Purkinje cell (primary cell): ENCODE measurements around the gene MRPL9. TPM values are rescaled to one million over a fixed set of nuclear protein-coding genes. Genes with fewer than 3 reads are reported as not detected.

ENCODE experiments used
- polyA plus RNA-seq: library from polyadenylated mRNA; unstranded; fragments of >200 nt; fragmentation: Nextera tagmentation; gene quantifications from 2 replicates; pipeline ENCODE4 v1.2.1, GENCODE V29; 2014

Gene MRPL9
- polyA plus RNA-seq: 68.3 and 96.2 TPM in 2 replicates

DNA sequence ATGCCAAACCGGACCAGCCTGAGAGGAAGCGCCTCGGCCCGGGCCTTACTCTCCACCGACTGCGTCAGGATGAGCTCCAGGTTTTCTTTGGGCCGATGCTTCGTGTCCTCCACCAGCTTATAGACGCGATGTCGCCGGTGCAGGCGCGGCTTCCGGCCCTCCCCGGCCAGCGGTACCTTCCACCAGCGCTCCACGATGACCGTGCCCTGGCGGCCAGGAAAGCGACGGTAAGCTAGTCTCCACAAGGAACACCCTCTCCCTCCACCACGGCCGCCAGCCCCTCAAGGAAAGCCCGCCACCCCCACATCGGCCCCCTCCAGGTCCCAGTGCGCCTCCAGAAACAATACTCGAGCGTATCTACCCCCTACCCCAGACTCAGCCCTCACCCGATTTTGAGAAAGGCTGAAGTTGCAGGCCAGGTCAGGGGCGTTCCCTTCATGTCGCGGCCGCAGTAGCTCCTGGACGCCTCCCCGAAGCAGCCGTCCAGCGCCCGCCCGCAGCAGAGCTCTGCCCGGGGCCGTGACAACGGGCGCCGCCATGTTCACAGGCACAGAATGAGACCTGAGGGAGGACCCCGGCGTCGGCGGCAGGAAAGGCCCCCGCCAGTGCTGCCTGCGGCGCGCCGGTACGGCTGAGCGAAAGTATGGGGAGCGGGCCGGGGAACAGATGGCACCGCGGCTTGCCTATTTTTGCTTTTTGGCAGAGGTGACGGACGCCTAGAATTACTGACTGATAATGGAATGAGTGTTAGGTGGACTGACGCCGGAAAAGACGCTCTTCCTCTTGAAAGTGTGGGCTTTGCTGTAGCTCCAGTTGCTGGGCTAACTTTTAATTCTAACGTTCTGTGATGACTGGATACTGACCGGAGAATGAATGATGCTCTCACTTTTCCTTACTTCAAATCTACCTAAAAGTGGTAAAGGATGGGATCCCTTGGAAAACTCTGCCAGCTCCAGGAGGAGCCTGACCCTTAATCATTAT lies at the start of gene MRPL9:
Gene MRPL9 (minus strand): TSS at position 556 of the 981 bp plus-strand sequence. CDS start 17 bp downstream, at position 539.

DNA sequence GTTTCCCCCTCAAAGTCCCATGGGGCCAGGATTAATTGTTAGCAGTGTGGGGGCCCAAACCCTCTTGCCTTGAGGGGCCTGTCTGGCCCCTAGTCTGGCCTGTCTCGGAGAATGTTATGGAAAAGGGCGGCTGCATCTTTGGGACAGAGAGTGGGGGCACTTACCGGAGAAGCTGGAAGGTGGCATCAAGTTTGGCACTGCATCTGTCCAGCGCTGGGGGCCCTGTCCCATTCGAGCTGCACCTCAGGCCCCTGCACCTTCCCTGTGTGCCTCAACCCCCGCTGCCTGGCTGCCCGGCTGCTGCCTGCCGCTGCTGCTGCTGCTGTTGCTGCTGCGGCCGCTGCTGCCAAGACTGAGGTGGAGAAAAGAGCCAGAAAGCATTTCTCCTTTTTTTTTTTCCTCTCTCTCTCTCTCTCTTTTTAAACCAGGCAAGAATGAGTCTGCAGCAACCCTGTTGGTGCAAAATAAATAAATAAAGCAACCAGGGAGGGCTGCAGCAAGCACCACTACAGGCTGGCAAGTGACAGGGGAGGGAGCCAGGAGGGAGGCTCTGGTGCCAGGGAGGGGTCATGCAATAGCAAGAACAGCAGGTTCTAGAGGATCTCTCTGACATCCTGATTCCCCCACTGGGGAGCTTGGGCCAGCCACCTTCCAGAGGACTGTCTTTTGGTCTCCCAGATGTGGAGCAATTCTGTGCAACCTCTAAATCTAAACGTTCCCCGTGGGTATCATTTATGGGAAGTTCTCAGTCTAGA lies 41.9 kb upstream of the MRPL9 start, which contains the start of gene LINGO4:
Gene LINGO4 (minus strand): TSS at position 354 of the 755 bp plus-strand sequence. CDS start 2,715 bp downstream, outside the sequence.

DNA sequence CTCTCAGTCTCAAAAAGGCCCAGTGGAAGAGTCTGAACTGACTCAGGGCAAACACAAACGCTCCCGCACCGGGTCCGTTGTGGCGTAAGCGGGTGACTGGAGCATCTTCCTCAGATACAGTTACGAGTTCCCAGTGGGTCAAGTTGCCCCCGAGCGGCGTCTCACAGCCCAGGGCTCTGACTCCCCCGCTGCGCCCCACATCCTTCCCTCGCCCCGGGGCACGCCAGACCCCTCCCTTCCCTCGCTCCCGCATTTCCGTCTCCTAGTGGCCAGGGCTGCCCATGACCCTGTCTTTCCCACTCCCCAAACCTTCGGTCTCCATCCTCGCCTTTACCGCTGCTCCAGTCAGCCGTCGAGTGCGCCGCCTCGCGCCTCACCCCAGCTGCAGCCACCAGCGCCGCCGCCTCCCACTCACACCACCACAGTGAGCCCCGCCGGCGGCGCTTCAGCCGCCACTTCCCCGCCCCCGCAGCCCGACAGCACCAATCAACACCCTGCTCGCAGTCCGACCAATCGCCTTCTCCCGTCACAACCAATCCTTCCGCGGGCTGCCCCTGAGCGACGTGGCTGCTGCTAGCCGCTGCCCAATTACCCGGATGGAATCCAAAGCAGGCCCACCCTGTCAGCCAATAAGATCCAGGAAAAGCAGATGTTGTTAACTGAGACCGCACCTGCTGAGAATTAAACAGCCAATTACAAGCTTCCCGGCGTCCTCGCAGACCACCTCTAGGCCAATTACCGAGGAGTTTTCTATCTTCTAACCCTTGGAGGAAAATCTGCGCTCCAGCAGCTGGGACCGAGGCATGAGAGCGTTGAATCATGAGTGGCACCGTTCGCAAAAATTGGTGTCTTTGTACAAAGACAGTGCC lies 27.0 kb upstream of the MRPL9 start, which contains the start of gene TDRKH:
Gene TDRKH (minus strand): TSS at position 430 of the 869 bp plus-strand sequence. CDS start 7,478 bp downstream, outside the sequence.

DNA sequence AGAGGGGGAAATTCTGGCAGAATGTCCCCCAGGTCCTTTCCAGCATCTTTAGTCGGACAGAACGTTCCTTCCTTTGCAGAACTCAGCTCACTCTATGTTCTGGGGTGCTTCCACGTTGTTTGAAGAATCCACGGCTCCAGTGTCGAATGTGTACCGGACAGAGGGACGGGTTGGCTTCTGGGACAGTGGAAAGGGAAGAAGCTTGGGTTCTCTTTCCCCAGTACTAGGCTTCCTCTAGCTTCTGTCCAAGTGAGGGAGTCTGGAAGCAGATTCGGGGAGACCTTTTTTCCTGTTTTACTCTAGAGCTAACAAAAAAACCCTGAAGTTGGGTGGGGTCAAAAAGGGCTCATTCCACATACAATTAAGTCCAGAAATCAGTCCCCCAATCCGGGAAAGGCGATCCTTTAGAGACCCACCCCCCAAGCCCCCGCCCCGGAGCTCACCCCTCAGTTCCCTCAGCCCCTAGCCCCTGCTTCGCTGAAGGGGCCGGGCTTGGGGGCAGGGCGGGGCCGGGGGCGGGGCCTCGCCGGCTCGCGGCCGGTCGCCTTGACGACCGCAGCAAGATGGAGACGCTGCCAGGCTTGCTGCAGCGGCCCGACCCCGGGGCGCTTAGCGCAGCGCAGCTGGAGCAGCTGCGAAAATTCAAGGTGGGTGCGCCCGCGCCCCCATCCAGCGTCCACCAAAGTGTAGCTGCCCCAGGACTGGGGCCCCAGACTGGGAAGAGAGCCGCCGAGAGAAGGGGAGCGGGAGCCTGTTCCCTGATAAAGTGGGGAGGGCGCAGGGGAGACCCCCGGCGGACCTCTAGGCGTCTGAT lies 42.1 kb downstream of the MRPL9 start, which contains the start of gene RIIAD1:
Gene RIIAD1 (plus strand): TSS at position 549 of the 814 bp plus-strand sequence. CDS start 15 bp downstream, at position 564.

DNA sequence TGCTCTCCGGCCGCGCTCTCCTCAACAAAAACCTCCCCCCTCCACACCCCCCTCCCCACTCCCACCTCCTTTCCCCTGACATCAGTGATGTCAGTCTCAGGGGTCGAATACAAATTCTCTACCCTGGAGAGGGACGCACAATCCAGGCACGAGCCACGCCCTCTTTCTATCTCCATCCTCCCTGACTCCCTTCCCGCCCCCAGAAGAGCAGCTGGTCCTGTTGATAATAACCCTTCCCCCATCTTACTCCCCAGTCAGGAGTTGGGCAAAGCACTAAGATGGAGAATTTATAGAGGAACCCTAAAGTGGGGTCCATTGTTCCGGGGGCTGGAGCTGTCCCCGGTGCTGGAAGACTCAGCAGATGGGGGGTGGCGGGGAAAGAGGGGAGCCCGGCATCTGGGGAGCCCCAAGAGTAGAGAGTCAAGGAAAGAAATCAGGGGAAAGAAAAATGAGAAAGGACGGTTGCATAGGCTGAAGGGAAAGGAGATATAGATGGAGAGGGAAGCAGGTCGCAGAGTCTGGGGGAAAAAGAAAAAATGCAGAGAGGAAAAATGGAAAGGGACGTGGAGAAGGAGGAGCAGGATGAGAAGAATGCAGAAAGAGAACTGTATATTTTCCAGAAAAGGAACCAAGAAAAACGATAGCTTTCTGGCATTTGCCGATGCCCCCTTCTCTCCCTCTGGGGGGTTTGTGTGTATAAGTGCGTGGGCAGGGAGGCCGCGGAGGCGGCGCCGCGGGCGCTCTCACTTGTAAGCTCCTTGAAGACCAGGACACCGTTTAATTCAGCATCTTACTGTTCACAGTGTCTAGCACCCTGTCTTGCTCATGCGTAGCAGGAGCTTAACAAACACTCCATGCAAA lies 46.3 kb downstream of the MRPL9 start, which contains the start of gene CELF3:
Gene CELF3 (minus strand): TSS at position 33 of the 861 bp plus-strand sequence. CDS start 783 bp downstream, outside the sequence.

Other genes with a start within 250 kb of the MRPL9 start
- gene TUFT1, start 223.2 kb downstream of the MRPL9 start, polyA plus RNA-seq: 11.1 and 11.7 TPM in 2 replicates
- gene SNX27, start 151.4 kb downstream of the MRPL9 start, polyA plus RNA-seq: 28.4 and 48.5 TPM in 2 replicates
- 0.09 and 0.17 TPM in 2 replicates for gene CELF3, start 46.7 kb downstream of the MRPL9 start, polyA plus RNA-seq
- gene RIIAD1, start 42.0 kb downstream of the MRPL9 start, polyA plus RNA-seq: 34.0 and 67.9 TPM in 2 replicates
- 8.2 and 10.4 TPM in 2 replicates for gene TDRKH, start 27.0 kb upstream of the MRPL9 start, polyA plus RNA-seq
- 85.0 and 115 TPM in 2 replicates for gene LINGO4, start 41.9 kb upstream of the MRPL9 start, polyA plus RNA-seq
- not detected in 2 replicates for gene RORC, start 68.3 kb upstream of the MRPL9 start, polyA plus RNA-seq
- gene C2CD4D, start 76.3 kb upstream of the MRPL9 start, polyA plus RNA-seq: 0.14 TPM in 1 of 2 replicates, not detected in the other
- 0.42 TPM in 1 of 2 replicates, not detected in the other for gene THEM5, start 90.2 kb upstream of the MRPL9 start, polyA plus RNA-seq
- 18.5 and 18.7 TPM in 2 replicates for gene THEM4, start 146.0 kb upstream of the MRPL9 start, polyA plus RNA-seq
- gene S100A10, start 230.4 kb upstream of the MRPL9 start, polyA plus RNA-seq: 8.6 and 13.4 TPM in 2 replicates